K562 (cell line): ENCODE data around the gene DTX2. TPM values are rescaled to one million over a fixed set of nuclear protein-coding genes. Genes with fewer than 3 reads are reported as not detected.

Source experiments
- BHLHE40 ChIP-seq: IDR thresholded peaks from 2 replicates; pipeline ENCODE4 v1.6.1; 2011; ENCODE audit warnings: low read length, improper control_type of control experiment
- CHD2 ChIP-seq: IDR thresholded peaks from 2 replicates; pipeline ENCODE4 v1.6.1; 2011; ENCODE audit warnings: low read depth, low read length
- DACH1 ChIP-seq: fragments of 450-650 bp; IDR thresholded peaks from 2 replicates; pipeline ENCODE4 v1.6.1; 2018; ENCODE audit not compliant: partially characterized antibody
- DPF2 ChIP-seq: fragments of 450-650 bp; IDR thresholded peaks from 2 replicates; pipeline ENCODE4 v1.6.1; 2016
- EP400 ChIP-seq: fragments of 450-650 bp; IDR thresholded peaks from 2 replicates; pipeline ENCODE4 v1.6.1; 2017; ENCODE audit warnings: antibody characterized with exemption, mild to moderate bottlenecking, moderate library complexity
- ETV1 ChIP-seq: fragments of 450-650 bp; conservative IDR thresholded peaks from 2 replicates; pipeline ENCODE4 v1.6.1; 2016; ENCODE audit warnings: missing genetic modification characterization, control low read depth, low read depth, missing compliant biosample characterization
- FOSL1 ChIP-seq: fragments of 200-800 bp; sonication (Bioruptor generic); conservative IDR thresholded peaks from 2 replicates; pipeline ENCODE4 v1.6.1; 2016; ENCODE audit warnings: missing genetic modification characterization, missing compliant biosample characterization
- GABPA ChIP-seq: fragments of 200-800 bp; sonication (Bioruptor generic); conservative IDR thresholded peaks from 2 replicates; pipeline ENCODE4 v1.6.1; 2016; ENCODE audit warnings: low read depth, missing genetic modification characterization, missing compliant biosample characterization
- MEIS2 ChIP-seq: fragments of 450-650 bp; IDR thresholded peaks from 2 replicates; pipeline ENCODE4 v1.6.1; 2014; ENCODE audit warnings: mild to moderate bottlenecking; ENCODE audit not compliant: partially characterized antibody
- MYC ChIP-seq, 2 experiments: fragments of 250-450 bp in 1 of 2; sonication (Bioruptor Pico) in 1 of 2; IDR thresholded peaks; 2 replicates each; pipeline versions ENCODE4 v1.5.1 to v1.6.1; 2012 to 2021; ENCODE audit warnings: low read depth in 2 of 2, borderline replicate concordance in 1 of 2, improper control_type of control experiment in 1 of 2, low read length in 1 of 2, mild to moderate bottlenecking in 1 of 2, moderate library complexity in 1 of 2
- MYNN ChIP-seq, 2 experiments: sonication (generic); formaldehyde crosslinking in 1 of 2; IDR thresholded peaks; 2 replicates each; pipeline versions ENCODE4 v1.5.0 to v1.6.1; 2016 to 2020; ENCODE audit warnings: antibody characterized with exemption in 1 of 2, missing genetic modification reagents in 1 of 2
- NR2C2 ChIP-seq, 2 experiments: fragments of 200-800 bp in 1 of 2; sonication (Bioruptor generic) in 1 of 2; sonication (generic) in 1 of 2; formaldehyde crosslinking in 1 of 2; IDR thresholded peaks; 2 replicates each; pipeline versions ENCODE4 v1.6.1 to v1.8.0; 2016 to 2022; ENCODE audit warnings: mild to moderate bottlenecking in 1 of 2, missing compliant biosample characterization in 1 of 2, missing genetic modification characterization in 1 of 2, missing genetic modification reagents in 1 of 2
- NR2F6 ChIP-seq: fragments of 450-650 bp; formaldehyde crosslinking; IDR thresholded peaks from 2 replicates; pipeline ENCODE4 v1.4.0; 2020; ENCODE audit warnings: mild to moderate bottlenecking
- PCBP1 ChIP-seq: fragments of 200-400 bp; formaldehyde crosslinking; IDR thresholded peaks from 2 replicates; pipeline ENCODE4 v1.6.1; 2018; ENCODE audit warnings: mild to moderate bottlenecking, low read depth, low read length; ENCODE audit not compliant: poor library complexity, severe bottlenecking
- RBM22 ChIP-seq: fragments of 200-400 bp; formaldehyde crosslinking; IDR thresholded peaks from 2 replicates; pipeline ENCODE4 v1.6.1; 2018; ENCODE audit warnings: low read length, low read depth; ENCODE audit not compliant: poor library complexity, severe bottlenecking
- SMAD4 ChIP-seq: fragments of 250-450 bp; sonication (Bioruptor Pico); conservative IDR thresholded peaks from 2 replicates; pipeline ENCODE4 v1.8.0; 2021; ENCODE audit warnings: inconsistent platforms, mild to moderate bottlenecking, moderate library complexity
- SPI1 ChIP-seq: IDR thresholded peaks from 2 replicates; pipeline ENCODE4 v1.6.1; 2011; ENCODE audit warnings: low read depth, low read length, control low read depth, borderline replicate concordance
- TARDBP ChIP-seq: fragments of 450-650 bp; IDR thresholded peaks from 2 replicates; pipeline ENCODE4 v1.6.1; 2016
- USF1 ChIP-seq: sonication (generic); formaldehyde crosslinking; IDR thresholded peaks from 2 replicates; pipeline ENCODE4 v1.9.0; 2022; ENCODE audit warnings: mild to moderate bottlenecking, missing genetic modification reagents
- ZNF175 ChIP-seq: fragments of 200-800 bp; sonication (Bioruptor generic); IDR thresholded peaks from 2 replicates; pipeline ENCODE4 v1.6.1; 2016; ENCODE audit warnings: low read depth, mild to moderate bottlenecking, missing genetic modification characterization, missing compliant biosample characterization
- polyA plus RNA-seq, 8 experiments: library from polyadenylated mRNA; depleted of rRNA in 4 of 8; stranded (reverse) in 5 of 8; unstranded in 3 of 8; fragments of >200 nt; fragmentation: Nextera tagmentation in 2 of 8; fragmentation: Illumina TruSeq in 1 of 8; extraction: Ambion mirVana in 2 of 8; extraction: Trizol in 1 of 8; gene quantifications; 2 replicates each; pipeline versions ENCODE4 v1.2.1 to v1.2.3, GENCODE V29; 2011 to 2014; ENCODE audit warnings: inconsistent platforms in 1 of 8, missing spikeins in 1 of 8
- total RNA-seq, 7 experiments: library from RNA; depleted of rRNA in 6 of 7; stranded (reverse); fragments of >200 nt in 6 of 7; fragmentation: Illumina TruSeq in 2 of 7; extraction: Trizol in 2 of 7; gene quantifications; 2 replicates each; pipeline versions ENCODE4 v1.2.1 to v1.2.3, GENCODE V29; 2011 to 2021; ENCODE audit warnings: low replicate concordance in 1 of 7
- TF ChIP-seq, protein P1 (sequence below): fragments of 200-800 bp; sonication (Bioruptor generic); IDR thresholded peaks from 2 replicates; pipeline ENCODE4 v1.6.1; 2017; ENCODE audit warnings: missing genetic modification characterization, missing compliant biosample characterization
- TF ChIP-seq, protein P2 (sequence below): sonication (generic); formaldehyde crosslinking; IDR thresholded peaks from 2 replicates; pipeline ENCODE4 v1.9.0; 2022; ENCODE audit warnings: mild to moderate bottlenecking, missing genetic modification reagents
- TF ChIP-seq, protein P3 (sequence below), 2 experiments: fragments of 450-650 bp in 1 of 2; sonication (generic) in 1 of 2; formaldehyde crosslinking in 1 of 2; IDR thresholded peaks in 1 of 2; conservative IDR thresholded peaks in 1 of 2; 2 replicates each; pipeline versions ENCODE4 v1.6.1 to v1.8.1; 2016 to 2023; ENCODE audit warnings: mild to moderate bottlenecking in 2 of 2, moderate library complexity in 2 of 2, inconsistent platforms in 1 of 2, missing genetic modification reagents in 1 of 2

DTX2 gene
- total and polyA plus RNA-seq, 9 of the 15 experiments (the other 6 are each of a cell fraction or from before 2014, with no cell fraction given), result 0.20 to 31.5 (median 9.8) TPM

DNA sequence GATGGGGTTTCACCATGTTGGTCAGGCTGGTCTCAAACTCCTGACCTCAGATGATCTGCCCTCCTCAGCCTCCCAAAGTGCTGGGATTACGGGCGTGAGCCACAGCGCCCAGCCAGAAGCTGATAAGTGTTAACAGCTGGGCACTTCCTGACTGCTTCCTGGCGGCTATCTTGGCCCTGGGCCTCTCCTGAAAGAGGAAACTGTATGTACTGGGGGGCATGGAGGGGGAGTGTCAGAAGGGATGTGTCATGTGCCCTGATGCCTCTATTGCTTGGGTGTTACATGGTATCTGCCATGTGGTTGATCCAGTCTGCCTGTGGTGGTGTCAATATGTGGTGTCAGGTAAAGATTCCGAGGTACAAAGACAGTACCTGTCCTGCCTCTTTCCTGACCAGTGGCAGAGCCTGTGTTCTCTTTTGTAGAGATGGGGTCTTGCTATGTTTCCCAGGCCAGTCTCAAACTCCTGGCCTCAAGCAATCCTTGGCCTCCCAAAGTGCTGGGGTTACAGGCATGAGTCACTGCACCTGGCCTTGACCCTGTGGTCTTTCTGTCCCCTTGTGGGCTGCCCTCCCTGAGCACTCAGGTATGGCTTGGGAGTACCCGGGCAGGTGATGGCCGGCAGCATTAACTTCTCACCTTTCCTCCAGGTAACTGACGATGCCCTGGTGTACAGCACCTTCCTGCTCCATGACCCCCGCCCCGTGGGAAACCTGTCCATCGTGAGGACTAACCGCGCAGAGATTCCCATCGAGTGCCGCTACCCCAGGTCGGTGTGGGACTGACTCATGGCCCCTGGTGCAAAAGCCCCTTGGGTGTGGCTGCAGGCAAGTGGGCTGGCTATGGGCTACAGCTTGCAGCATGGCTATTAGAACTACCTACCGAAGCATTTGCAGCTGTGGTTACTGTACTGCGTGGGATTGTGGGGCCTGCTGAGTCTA, 32.4 kb upstream of the DTX2 start (continued):
- TF ChIP-seq RBM22 (no peak), NR2F6 (CRISPR knock-in tag) (no peak), EP400 (peak; percentile 67), GABPA (tag) (peak; percentile 33; the same call in 1 of the 2 replicates), MYC (IDR thresholded peaks at IDR 0.05; ENCODE audit: low read depth, low read length) (peak; percentile 62; the same call in 1 of the 2 replicates), MYC (CRISPR knock-in tag; IDR thresholded peaks at IDR 0.05; ENCODE audit: borderline replicate concordance, low read depth) (no peak), BHLHE40 (peak; percentile 52), DPF2 (peak; percentile 73), USF1 (CRISPR knock-in tag) (peak; percentile 56), NR2C2 (CRISPR knock-in tag; IDR thresholded peaks at IDR 0.05) (no peak), NR2C2 (tag; IDR thresholded peaks at IDR 0.05) (peak; percentile 60; the same call in 1 of the 2 replicates), FOSL1 (tag) (peak; percentile 59), MYNN (IDR thresholded peaks at IDR 0.05) (peak; percentile 30; the same call in 1 of the 2 replicates), MYNN (CRISPR knock-in tag; IDR thresholded peaks at IDR 0.05) (no peak), TARDBP (no peak), ETV1 (tag) (peak; percentile 73), SMAD4 (CRISPR knock-in tag) (peak; percentile 73), ZNF175 (CRISPR knock-in tag) (peak; percentile 75; the same call in 1 of the 2 replicates), SPI1 (peak; percentile 18; the same call in 1 of the 2 replicates), CHD2 (no peak), PCBP1 (no peak), DACH1 (peak; percentile 48), MEIS2 (peak; percentile 10)
- TF ChIP-seq, protein P1, sequence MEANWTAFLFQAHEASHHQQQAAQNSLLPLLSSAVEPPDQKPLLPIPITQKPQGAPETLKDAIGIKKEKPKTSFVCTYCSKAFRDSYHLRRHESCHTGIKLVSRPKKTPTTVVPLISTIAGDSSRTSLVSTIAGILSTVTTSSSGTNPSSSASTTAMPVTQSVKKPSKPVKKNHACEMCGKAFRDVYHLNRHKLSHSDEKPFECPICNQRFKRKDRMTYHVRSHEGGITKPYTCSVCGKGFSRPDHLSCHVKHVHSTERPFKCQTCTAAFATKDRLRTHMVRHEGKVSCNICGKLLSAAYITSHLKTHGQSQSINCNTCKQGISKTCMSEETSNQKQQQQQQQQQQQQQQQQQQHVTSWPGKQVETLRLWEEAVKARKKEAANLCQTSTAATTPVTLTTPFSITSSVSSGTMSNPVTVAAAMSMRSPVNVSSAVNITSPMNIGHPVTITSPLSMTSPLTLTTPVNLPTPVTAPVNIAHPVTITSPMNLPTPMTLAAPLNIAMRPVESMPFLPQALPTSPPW (CRISPR knock-in tag), result peak; percentile 71
- TF ChIP-seq, protein P2, sequence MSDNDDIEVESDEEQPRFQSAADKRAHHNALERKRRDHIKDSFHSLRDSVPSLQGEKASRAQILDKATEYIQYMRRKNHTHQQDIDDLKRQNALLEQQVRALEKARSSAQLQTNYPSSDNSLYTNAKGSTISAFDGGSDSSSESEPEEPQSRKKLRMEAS (CRISPR knock-in tag), result peak; percentile 35; the same call in 1 of the 2 replicates
- TF ChIP-seq, protein P3, sequence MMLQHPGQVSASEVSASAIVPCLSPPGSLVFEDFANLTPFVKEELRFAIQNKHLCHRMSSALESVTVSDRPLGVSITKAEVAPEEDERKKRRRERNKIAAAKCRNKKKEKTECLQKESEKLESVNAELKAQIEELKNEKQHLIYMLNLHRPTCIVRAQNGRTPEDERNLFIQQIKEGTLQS (IDR thresholded peaks at IDR 0.05), result peak; percentile 57
- TF ChIP-seq, protein P3 (CRISPR knock-in tag; conservative IDR thresholded peaks at IDR 0.05), result no peak
